ENCODE results near the gene TSTD1.
A peak's percentile ranks its signal among the peaks of the same experiment; 100 is the strongest.
"Not testable (repeated sequence)": the region's sequence is repeated elsewhere in the genome, so short reads cannot be mapped to it uniquely, and the experiment has no call there.

TSTD1 gene

DNA sequence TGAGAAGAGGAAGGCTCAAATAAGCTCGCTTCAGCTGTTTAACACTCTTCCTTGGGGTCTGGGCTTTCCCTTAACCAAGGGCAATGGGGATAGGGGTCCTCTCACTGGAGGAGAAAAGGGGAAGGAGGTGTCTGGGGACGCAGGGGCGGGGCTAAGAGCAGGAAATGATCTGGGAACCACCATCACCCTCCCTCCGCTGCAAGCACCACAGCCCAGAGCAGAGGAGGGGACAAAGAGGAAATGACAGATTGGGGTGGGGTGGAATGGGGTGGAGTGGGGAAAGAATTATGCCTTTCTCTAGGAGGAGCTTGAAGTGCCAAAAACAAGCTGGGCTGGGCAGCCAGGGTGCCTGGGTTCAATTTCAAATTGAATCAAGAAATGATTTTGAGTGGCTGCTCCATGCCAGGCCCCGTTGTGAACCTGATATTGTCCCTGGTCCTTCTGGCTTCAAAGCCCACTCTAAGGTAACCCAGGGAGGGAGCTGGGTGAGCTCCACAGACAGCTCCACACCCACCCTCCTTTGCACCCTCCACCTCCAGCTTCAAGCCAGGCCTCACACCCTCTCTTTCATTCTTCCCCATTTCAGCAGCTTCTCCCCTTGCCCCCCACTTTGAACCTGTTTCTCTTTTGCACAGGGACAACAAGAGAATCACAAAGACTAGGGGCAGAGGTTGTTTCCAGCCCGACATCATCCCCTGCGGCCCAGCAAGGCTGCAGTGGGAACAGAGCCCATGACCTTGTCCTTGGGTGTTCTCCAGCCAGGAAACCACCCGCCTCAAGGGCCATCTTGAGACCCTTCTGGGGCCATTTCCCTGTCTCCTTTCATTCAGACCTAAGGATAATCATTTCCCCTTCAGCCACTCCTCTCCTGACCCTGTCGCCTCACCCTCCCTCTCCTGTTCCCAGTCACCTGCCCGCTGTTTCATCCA, 29.8 kb upstream of the TSTD1 start:
- no peak for DNase-seq

DNA sequence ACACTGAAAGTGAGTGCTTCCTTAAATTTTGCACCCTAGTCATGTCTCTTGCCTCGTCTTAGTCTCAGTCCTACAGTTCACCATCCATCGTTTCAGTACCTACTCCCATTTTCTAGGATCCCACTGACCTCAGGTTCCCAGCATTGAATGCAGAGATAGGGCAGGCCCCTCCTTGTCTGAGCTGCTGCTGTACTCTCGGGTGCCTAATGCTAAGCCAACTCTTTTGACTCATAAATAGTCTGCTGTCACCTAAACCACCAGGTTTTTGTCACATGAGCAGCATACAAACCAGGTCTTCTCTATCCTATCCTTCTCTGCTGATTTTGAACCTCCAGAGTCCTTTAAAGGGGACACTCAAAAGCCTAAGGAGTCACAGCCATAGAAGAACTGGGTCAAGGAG, 27.9 kb upstream of the TSTD1 start:
- DNase-seq = no peak

DNA sequence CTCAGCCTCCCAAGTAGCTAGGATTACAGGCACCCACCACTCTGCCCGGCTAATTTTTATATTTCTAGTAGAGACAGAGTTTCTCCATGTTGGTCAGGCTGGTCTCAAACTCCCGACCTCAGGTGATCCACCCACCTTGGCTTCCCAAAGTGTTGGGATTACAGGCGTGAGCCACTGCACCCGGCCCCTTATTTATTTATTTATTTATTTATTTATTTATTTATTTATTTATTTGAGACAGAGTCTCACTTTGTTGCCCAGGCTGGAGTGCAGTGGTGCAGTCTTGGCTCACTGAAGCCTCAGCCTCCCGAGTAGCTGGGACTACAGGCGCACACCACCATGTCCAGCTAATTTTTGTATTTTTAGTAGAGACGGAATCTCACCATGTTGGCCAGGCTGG, 26.9 kb upstream of the TSTD1 start:
- not testable (repeated sequence) for DNase-seq

DNA sequence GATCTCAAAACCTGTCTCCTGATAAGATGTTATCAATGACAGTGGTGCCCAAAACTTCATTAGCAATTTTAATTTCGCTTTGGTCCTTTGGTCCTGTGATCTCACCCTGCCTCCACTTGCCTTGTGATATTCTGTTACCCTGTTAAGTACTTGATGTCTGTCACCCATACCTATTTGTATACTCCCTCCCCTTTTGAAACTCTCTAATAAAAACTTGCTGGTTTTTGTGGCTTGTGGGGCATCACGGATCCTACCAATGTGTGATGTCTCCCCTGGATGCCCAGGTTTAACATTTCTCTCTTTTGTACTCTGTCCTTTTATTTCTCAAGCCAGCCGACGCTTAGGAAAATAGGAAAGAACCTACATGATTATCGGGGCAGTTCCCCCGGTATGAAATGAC, 25.2 kb upstream of the TSTD1 start:
- not testable (repeated sequence) for DNase-seq

DNA sequence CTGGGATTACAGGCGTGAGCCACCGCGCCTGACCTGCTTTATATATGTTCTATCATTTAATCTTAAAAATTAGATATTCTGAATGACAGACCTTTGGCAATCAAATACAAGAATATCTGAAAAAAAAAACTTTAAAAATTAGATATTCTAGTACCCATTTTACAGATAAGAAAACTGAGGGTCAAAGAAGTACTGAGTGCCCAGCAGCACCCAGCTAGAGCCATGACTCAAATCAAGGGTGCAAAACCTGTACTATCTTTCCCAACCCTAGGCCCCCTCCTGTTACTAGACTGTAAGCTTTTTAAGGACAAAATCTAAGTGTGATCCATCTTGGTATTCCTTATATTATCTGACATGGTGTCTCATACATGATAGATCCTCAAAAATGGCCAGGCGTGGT, 22.7 kb upstream of the TSTD1 start:
- no peak for DNase-seq

DNA sequence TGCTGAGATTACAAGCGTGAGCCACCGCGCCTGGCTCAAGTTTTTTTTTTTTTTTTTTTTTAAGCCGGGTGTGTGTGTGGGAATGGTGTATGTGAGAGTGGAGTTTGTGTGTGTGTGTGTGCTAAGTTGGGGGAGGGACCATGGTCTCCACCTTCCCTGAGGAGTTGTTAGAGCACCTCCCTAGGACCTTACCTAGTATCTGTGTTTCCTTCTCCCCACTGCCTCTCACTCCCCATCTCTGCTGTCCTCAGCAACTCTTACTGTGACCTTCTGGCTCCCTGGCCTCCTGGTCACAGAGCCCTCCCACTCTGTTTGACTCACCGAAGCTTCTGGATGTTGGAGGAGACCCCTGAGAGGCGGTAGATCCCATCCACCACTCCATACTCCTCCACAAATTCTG, 20.5 kb upstream of the TSTD1 start:
- no peak for DNase-seq

DNA sequence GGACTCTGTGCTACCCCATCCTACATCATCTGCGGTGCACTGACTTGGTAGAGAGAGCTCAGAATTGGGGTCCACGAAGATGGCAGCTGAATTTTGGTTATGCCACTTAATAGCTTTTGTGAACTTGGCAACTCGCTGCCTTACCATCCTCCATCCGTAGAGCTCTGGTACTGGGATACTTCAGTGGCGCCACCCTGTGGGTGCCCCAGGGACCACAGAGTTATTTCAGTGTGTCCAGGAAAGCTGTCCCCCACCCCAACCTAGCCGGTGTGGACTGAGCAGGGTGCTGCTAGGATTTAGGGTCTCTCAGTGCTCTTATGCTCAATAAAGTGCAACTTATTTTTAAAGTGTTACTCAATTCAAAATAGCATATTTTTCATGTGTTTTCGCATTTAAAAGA, 16.0 kb upstream of the TSTD1 start:
- DNase-seq = no peak

DNA sequence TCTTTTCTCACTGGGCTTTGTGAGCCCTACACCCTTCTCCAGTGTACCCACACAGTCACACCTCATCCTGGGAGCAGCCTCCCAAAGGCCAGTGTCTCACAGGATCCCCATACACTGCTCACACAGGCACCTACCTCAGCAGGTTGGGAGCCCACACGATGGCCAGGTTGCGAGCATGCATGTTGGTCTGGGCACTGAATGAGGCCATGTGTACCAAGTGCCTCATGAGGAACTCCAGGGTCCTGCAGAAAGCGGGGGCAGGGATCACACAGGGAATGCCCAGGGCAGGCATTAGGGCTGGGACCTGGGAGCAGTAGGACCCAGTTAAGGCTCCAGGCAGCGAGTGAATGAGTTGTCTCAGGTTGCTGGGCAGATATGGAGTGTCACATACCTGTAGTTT, 15.5 kb upstream of the TSTD1 start:
- DNase-seq = no peak

DNA sequence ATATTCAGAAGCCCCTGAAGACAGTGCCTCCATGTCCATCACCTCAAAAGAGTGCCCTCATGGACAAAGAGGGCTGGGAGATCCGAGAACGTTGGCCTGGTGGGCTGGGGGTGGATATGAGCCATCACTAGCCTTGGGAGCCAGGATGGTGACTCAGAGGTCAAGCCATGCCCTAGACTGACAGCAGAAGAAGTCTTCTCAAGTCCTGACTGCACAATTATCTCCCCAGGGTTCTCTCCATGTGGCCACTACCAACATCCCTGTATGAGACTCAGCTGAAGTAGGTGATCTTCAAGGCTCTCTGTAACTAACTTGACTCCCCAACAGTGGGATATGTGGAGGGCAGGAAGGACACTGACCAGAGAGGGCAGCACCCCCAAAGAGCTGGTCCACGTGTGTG, 14.1 kb upstream of the TSTD1 start:
- no peak for DNase-seq

DNA sequence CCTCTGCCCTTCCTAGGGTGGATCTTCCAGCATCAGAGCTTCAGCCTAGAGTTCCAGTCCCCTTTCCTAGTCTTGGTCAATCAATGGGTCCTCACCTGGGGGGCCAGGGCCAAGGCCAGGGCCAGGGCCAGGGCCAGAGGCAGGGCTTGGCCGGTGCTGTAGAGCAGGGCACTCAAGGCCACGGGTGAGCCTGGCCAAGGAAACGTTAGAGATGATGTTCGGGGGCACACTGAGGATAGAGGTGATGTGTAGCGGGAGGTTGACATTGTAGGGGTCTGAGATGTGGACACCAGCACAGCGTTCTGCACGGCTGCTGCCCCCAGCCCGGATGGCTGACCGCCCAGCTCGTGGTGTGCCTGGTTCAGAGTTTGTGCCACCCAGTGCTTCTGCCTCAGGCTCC, 12.5 kb upstream of the TSTD1 start:
- no peak for DNase-seq

DNA sequence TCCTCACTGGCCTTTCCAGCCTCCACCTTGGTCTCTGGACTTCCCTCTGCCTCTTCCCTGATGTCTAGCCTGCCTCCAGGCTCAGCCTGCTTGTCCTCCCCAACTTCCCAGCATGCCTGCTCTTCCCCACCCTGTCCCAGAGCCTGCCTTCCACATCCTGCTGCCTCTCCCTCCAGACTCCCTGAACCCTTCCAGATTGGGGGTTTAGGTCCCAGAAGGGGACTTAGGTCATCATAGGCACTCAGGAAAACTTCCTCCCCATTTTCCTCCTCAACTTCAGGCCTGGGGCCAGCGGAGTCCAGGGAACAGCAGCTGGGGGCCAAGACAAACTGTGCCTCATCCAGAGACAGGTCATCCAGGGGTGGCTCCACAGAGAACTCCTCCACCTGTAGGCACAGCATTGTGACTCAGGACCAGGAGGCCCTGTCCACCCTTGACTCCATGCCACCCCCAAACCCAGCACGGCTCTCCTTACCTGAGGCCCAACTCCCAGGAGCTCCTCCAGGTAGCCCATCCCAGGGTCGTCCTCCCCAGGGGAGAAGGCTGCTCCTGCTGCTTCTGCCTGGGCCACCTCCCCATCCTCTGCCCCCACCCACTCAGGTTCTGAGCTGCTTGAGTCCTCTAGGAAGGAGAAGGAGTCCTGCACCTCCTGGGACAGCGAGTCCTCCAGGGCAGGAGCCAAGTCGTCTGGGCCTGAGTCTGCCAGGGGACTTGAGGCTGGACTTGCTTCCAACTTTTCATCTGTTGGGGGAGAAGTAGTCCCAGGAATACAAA, 10.4 kb upstream of the TSTD1 start:
- DNase-seq = no peak

DNA sequence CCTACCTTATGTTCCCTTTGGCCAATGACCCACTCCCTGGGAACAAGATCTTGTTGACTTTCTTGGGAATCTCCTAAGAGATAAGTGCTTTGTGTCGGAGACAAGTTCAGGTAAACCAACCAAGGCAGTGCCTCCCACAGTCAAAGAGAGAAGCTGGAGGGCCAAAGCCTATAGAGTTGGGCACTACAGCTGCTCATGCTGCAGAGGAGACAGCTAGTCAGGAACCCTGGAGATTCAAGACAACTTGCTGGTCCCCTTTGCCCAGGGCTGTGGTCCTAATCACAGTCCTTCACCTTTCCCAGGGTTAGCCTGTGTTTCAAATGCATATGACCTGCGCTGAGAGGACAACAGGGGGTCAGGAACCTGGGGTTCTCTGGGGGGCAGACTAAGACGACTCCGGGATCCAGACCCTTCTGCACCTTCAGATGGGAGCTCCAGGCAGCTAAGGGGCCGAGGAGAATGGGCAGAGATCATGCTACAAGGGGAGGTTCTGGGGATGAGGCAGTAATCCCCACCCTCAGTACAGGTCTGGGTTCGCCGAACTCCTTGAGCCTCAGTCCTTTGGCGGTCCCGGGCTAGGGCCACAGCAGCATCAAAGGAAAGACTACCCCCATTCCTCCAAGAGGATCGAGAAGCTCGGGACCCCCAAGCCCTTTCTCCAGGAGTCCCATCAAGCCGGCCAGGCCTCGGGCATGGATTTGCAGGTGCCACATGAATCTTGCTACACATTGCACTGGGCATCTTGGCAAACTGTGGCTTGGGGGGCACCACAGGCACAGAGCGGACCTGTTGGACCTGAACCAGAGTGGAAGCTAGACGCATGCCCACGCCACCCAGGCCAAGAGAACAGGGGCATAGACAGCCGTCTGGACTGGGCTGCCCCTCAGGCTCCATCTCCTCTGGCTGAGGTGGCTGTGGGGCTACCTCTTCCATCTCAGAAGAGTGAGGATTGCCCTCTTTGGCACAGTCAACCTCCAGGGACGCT, 9.0 kb upstream of the TSTD1 start:
- DNase-seq = no peak

DNA sequence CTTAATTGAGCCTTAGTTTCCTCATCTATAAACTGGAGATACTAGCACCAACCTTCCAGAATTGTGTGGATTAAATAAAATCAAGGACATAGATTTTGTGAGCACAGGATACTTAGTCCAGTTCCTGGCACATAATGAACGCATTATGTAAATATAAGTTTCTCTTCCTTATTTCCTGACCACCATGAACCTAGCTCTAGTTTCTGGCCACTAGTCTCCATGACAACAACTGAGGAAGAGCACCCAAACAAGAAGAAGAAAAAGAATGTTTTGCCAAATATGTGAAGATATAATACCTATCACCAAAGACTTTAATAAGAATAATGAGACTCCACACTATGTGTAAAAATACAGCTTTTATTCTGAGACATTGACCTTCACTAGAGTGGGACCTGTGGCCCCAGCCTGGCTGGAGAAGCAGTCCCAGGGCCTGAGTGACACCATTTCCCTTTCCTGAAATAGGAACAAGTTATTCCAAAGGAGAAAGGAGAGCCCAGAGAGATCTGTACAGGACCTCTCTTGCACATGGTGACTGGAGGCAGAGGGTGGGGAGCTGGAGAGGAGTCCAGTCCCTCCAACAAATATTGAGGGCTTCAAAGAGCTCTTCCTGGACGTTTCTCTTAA, 8.0 kb upstream of the TSTD1 start:
- DNase-seq = no peak

DNA sequence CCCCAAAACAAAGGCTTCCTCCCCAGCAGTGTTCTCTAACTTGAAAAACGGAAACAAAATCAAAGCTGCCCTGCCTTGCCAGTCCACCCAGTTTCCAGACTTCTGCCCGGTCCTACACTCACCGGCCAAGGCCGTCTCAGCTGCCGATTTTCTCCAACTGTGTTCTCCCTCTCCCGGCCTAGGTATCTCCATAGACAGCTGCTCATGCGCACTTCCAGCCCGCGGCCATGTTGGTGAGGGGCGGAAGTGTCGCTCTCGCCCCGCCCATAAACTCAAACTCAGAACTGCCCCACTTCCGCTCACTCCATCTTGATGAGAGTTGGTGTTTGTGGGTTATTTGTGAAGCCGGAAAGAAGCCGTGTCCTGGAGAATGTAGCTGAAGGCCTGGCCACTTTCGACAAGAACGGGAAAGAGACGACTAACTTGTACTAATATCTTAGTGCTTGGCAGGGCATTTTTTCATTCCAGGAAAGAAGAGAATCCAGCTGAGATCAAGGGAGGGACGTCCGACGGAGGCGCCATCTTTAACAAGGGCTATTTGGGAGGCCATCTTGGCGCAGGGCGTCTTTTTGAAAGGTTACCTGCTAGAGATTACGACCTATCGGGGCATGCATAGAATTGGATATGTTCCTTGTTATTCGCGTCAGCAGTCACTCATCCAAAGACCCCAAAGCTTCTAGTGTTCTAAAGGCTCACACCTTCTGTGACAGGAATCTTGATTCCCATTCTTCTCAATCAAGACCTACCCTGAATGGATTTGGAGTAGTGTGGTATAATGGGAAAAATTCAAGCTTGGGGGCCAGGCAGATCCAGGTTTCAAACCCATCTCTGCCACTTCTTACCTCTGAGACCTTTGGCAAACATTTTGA, 7.2 kb upstream of the TSTD1 start, which contains the start of gene USF1:
Gene USF1 (minus strand): TSS at position 242 of the 869 bp plus-strand sequence. CDS start 2,702 bp downstream, outside the sequence.
- DNase-seq = peak; percentile 80

DNA sequence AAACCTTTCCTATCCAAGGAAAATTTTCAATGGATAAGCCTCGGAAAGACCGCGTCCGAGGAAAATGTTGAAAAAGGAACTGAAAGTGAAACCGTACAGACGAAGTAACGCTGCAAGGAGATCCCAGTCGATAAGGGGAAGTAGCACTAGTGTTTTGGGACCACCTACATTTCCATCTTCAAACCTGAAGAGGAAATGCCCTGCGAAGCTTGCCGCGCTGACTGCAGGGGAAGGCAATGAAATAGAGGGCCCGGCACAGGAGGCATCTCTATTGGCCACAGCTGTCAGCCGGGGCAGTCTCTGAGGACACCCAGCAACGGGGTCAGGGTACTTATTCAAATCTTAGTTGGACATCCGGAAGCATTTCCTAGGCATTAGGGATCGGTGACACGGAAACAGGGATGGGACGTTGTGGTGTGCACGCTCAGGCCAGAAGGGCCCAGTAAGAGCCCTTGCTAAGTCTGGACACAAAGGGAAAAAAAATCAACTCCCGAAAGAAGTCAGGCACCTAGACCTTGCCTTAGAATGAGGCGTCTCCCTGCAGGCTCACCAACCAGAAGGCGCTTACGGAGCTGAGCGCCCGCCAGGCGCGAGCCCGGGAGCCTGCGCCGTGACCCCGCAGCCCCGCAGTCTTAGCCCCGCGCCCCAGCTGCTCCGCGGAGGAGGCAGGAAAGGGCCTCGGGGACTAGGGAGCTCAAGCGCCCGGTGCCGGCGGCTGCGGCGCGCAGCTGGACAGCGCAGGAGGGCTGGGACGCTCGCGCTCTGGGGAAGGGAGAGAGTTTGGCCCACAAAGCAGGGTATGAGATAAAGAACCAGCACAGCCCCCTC, 6.4 kb upstream of the TSTD1 start:
- DNase-seq = peak; percentile 43

DNA sequence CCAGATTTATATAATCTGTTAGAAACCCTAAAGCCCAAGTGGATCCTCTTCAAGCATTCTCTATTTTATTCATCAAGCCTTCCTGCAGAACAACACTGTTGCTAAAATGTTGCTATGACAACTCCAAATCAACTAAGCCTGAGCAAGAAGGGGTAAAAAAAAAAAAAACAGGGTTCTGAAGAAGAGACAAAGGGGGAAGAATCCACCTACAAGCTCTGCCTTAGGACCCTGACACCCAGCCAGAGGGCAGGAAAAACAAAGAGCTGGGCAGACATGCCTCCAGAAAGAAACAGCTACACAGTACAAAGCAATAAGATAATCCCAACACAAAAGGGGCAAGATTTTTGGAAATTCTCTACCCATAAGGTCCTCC, 5.8 kb upstream of the TSTD1 start:
- no peak for DNase-seq

DNA sequence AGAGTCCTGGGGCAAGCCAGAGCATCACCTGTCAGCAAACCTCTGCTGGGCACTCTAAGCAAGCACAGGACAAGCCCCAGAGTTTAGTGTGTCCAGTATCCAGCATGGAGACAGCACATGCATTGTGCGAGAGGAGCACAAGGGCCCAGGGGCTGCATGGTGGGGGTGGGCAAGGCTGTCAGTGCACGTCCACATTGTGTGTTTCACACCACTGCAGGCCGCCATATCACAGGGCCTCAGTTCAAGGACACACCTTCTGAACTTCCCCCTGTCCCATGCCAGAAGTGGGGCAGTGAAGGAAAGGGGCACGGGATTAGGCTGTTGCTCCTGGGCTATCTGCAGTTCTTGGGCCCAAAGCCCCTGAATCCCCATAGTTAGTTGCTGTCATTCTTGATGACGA, 782 bp upstream of the TSTD1 start:
- no peak for DNase-seq

DNA sequence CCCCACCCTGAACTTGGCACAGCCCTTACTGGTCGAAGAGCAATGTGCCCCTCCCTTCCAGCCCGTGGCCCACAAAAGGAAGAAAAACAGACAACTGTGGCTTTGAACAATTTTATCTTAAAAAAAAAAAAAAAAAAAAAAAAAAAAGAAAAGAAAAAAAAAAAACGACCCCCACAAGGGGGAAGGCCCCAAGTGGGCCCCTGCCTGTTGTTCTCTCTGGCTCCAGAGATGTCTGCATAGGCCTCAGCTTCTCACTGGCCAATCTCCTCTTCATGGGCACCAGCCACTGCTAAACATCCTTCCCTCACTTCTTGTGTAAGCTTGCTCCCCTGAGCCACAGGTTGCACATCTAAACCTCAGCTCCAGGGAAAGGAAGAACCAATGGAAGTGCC, 386 bp upstream of the TSTD1 start:
- DNase-seq = no peak

DNA sequence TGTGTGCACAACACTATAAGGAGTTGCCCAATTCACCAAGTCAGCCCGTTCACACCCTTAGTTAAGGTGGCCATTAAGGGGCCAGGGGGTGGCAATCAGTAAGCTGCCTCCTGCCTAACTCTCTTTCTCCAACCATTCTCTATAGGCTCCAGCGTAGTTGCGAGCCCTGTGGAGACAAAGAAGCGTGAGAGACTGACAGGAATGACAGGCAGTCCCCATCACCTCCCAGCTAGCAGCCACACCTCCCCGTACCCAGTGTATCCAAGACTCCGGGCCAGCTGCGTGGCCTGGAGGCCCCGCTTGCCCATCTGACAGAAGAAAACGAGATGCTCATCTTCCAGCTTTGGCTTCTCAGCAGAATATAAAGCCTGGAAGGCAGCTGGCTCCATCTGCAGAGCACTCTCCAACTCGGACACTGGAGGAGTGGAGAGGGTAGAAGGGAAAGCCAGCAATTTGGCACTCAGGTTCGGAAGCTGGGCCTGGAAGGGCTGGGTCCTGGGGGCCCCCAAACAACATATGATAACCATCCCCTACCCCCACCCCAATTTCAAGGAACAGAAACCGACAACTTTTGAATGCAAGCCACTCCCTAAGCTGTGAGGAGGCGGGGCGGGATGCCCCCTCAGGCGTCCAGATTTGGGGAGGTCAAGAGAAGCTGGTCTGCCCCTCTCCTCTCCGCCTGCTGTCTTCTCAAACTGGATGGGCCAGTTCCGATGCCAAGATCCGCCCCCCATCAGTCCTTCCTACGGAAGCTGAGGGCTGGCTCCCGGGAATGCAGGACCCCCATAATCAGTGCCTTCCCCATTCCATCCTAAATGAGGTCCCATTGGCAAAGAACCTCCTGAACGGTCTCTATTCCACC, 872 bp downstream of the TSTD1 start:
- no peak for DNase-seq

Measured in NCI-H510A (cell line).